ENCODE results near the gene LRRC9.
"Not testable (repeated sequence)": the region's sequence is repeated elsewhere in the genome, so short reads cannot be mapped to it uniquely, and the experiment has no call there.

Gene LRRC9

DNA sequence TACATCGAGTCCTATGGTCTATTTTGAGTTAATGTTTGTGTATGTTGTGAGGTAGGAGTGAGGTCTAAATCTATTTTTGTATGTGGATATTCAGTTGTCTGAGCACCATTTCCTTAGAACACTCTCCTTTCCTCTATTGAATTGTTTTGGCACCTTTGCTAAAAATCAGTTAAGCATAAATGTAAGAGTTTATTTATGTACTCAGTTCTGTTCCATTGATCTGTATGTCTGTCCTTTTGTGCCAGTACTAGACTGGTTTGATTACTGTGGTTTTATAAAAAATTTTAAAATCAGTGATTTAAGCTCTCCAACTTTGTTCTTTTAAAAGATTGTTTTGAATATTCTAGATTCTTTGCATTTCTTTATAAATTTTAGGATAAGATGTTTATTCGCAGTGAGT, 101.7 kb downstream of the LRRC9 start:
- no peak for DNase-seq (ENCODE audit: low spot score)
- TF ChIP-seq, protein P1, sequence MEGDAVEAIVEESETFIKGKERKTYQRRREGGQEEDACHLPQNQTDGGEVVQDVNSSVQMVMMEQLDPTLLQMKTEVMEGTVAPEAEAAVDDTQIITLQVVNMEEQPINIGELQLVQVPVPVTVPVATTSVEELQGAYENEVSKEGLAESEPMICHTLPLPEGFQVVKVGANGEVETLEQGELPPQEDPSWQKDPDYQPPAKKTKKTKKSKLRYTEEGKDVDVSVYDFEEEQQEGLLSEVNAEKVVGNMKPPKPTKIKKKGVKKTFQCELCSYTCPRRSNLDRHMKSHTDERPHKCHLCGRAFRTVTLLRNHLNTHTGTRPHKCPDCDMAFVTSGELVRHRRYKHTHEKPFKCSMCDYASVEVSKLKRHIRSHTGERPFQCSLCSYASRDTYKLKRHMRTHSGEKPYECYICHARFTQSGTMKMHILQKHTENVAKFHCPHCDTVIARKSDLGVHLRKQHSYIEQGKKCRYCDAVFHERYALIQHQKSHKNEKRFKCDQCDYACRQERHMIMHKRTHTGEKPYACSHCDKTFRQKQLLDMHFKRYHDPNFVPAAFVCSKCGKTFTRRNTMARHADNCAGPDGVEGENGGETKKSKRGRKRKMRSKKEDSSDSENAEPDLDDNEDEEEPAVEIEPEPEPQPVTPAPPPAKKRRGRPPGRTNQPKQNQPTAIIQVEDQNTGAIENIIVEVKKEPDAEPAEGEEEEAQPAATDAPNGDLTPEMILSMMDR (IDR thresholded peaks at IDR 0.05; ENCODE audit: extremely low read depth, missing control alignments) = no peak

DNA sequence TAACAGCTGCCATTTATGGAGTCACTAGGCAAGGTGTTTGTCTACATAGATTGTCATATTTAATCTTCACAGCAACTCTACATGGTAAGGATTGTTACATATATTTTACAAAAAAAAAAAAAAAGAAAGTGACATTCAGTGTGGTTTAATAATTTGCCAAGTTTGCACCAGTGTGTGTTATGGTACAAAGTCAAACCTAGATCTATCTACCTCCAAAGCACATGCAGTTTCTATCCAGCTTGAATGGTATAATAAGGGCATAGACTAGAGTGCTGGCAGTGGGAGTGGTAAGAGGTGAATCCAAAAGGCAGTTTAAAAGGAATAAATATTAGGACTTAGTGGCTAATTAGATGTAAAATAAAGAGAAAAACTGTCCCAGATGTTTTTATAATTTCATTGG, 105.6 kb downstream of the LRRC9 start:
- DNase-seq (ENCODE audit: low spot score) = no peak

GRCh38 chr14:60035177-60035576, 115.2 kb downstream of the LRRC9 start:
- TF ChIP-seq, protein P1 (IDR thresholded peaks at IDR 0.05; ENCODE audit: extremely low read depth, missing control alignments) = no peak
- DNase-seq (ENCODE audit: low spot score) = no peak

More for the DNA sequence above, 105.6 kb downstream of the LRRC9 start:
- TF ChIP-seq, protein P1 (IDR thresholded peaks at IDR 0.05; ENCODE audit: extremely low read depth, missing control alignments) = no peak

GRCh38 chr14:60047976-60048375, 128.0 kb downstream of the LRRC9 start:
- DNase-seq (ENCODE audit: low spot score) = not testable (repeated sequence)

DNA sequence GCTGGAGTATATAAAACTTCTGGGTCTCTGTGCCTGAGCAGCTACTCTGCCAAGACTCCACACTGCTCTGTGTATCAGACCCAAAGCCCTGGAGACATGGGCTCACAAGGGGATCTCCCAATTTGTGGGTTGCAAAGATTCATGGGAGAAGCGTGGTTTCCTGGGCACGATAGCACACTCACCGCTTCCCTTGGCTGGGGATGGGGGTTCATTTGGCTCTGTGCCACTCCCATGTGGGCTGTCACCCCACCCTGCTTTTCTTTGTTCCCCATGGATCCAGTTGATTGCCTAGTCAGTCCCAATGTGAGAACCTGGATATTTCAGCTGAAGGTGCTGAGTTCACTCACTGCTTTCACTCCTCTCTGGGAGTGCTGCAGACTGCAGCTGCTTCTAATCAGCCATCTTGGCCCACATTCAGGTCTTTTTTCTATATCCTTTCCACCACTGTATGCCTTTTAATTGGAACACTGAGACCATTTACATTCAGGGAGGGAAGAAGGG, 131.8 kb downstream of the LRRC9 start:
- TF ChIP-seq, protein P1 (IDR thresholded peaks at IDR 0.05; ENCODE audit: extremely low read depth, missing control alignments) = no peak
- no peak for DNase-seq (ENCODE audit: low spot score)

DNA sequence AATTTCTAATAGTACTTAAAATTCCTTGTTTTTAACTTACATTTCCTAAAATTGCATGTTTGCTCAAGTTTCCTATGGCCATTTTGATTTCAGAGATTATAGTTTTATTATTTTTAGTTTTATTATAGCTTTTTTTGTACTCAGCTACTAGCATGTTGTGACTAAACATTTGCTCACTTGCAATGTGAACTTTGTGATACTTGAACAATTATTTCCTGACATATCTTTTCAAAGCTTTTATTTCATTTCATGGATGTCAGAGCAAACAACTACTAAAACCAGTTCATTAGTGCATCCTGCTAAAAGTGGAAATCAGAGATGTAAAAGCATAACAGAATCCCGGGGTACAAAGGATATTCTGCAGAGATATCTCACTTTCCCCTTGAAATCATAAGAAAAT, 138.1 kb downstream of the LRRC9 start:
- no peak for DNase-seq (ENCODE audit: low spot score)
- TF ChIP-seq, protein P1 (IDR thresholded peaks at IDR 0.05; ENCODE audit: extremely low read depth, missing control alignments) = no peak

DNA sequence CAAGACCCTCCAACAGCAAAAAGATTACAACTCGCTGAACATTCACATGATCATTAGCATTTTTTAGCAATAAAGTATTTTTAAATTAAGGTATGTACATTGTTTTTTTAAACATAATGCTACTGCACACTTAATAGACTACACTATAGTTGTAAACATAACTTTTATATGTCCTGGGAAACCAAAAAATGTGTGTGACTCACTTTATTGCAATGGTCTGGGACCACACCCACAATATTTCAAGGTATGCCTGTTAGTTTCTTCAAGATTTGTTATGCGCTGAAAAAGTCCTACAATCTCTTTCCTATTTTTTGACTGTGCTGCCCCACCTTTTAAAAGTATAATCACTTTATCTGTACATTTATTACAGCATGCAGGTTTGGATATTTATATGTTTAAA, 141.4 kb downstream of the LRRC9 start:
- TF ChIP-seq, protein P1 (IDR thresholded peaks at IDR 0.05; ENCODE audit: extremely low read depth, missing control alignments) = no peak
- DNase-seq (ENCODE audit: low spot score) = no peak

- TF ChIP-seq, protein P1 (IDR thresholded peaks at IDR 0.05; ENCODE audit: extremely low read depth, missing control alignments) = peak; percentile 49
- DNase-seq (ENCODE audit: low spot score) = peak; percentile 31
Measured at GRCh38 chr14:60064491-60065072, 144.6 kb downstream of the LRRC9 start.
